Keratinocyte (primary cell): Measurements from ENCODE around the gene SFRP2.

Experiments used
- EZH2 ChIP-seq: IDR thresholded peaks from one replicate; pipeline ENCODE4 v1.6.1; 2012; ENCODE audit warnings: inconsistent platforms, mild to moderate bottlenecking, low read length, moderate library complexity
- TF ChIP-seq, protein P1 (sequence below), 3 experiments: IDR thresholded peaks in 1 of 3; conservative IDR thresholded peaks in 1 of 3; optimal IDR thresholded peaks in 1 of 3; 2 replicates in 2 of 3; 3 replicates in 1 of 3; pipeline versions ENCODE3 to v1.5.1; 2011; ENCODE audit warnings: low read length in 3 of 3, mild to moderate bottlenecking in 3 of 3, moderate library complexity in 2 of 3, control low read depth in 1 of 3, inconsistent platforms in 1 of 3; ENCODE audit not compliant: insufficient read depth in 2 of 3; ENCODE audit errors: extremely low read depth in 1 of 3

DNA sequence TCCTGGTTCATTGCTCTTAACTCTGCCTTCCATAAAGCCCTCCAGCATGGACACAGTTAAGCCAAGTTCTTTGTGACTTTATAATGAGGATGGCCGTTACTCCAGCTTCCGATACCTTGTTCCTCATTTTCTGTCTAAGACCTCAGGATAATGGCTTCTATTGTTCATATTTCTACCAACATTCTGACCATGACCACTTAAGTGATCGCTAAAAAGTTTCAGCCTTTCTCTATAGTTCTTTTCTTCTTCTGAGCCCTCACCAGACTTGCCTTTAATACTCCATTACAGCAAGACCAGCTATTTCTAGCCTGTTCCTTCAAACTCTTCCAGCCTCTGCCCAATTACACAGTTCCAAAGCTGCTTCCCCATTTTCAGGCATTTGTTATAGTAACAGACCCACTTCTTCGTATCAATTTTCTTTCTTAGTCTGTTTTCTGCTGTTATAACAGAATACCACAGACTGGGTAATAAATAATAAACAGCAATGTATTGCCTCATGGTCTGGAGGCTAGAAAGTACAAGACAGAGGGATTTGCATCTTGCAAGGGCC, 41.4 kb downstream of the SFRP2 start:
- TF ChIP-seq, protein P1, sequence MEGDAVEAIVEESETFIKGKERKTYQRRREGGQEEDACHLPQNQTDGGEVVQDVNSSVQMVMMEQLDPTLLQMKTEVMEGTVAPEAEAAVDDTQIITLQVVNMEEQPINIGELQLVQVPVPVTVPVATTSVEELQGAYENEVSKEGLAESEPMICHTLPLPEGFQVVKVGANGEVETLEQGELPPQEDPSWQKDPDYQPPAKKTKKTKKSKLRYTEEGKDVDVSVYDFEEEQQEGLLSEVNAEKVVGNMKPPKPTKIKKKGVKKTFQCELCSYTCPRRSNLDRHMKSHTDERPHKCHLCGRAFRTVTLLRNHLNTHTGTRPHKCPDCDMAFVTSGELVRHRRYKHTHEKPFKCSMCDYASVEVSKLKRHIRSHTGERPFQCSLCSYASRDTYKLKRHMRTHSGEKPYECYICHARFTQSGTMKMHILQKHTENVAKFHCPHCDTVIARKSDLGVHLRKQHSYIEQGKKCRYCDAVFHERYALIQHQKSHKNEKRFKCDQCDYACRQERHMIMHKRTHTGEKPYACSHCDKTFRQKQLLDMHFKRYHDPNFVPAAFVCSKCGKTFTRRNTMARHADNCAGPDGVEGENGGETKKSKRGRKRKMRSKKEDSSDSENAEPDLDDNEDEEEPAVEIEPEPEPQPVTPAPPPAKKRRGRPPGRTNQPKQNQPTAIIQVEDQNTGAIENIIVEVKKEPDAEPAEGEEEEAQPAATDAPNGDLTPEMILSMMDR (optimal IDR thresholded peaks at IDR 0.05 in 1 of 3, IDR thresholded peaks at IDR 0.05 in 1 of 3, conservative IDR thresholded peaks at IDR 0.05 in 1 of 3; ENCODE audit: extremely low read depth in 1 of 3, insufficient read depth in 2 of 3, low read length in 3 of 3), result no peak
- no peak for TF ChIP-seq EZH2
